ENCODE measurements around the gene UBE2N.
"Not testable (repeated sequence)": the region's sequence is repeated elsewhere in the genome, so short reads cannot be mapped to it uniquely, and the experiment has no call there.

- TF ChIP-seq EZH2 (IDR thresholded peaks at IDR 0.05; ENCODE audit: low read depth, unreplicated experiment); CTCF (conservative IDR thresholded peaks at IDR 0.05; ENCODE audit: low read depth in 2 of 2); POLR2AphosphoS5 (IDR thresholded peaks at IDR 0.05; ENCODE audit: low read depth); JUNB (IDR thresholded peaks at IDR 0.05; ENCODE audit: unreplicated experiment); CREB1 (CRISPR knock-in tag; IDR thresholded peaks at IDR 0.05; ENCODE audit: low read depth); ETS1 (IDR thresholded peaks at IDR 0.05); EZH2phosphoT487 (IDR thresholded peaks at IDR 0.05; ENCODE audit: unreplicated experiment); ZNF114 (CRISPR knock-in tag; IDR thresholded peaks at IDR 0.05); ZNF331 (CRISPR knock-in tag; IDR thresholded peaks at IDR 0.05; ENCODE audit: low read depth): not testable (repeated sequence)
- TF ChIP-seq, protein P1, sequence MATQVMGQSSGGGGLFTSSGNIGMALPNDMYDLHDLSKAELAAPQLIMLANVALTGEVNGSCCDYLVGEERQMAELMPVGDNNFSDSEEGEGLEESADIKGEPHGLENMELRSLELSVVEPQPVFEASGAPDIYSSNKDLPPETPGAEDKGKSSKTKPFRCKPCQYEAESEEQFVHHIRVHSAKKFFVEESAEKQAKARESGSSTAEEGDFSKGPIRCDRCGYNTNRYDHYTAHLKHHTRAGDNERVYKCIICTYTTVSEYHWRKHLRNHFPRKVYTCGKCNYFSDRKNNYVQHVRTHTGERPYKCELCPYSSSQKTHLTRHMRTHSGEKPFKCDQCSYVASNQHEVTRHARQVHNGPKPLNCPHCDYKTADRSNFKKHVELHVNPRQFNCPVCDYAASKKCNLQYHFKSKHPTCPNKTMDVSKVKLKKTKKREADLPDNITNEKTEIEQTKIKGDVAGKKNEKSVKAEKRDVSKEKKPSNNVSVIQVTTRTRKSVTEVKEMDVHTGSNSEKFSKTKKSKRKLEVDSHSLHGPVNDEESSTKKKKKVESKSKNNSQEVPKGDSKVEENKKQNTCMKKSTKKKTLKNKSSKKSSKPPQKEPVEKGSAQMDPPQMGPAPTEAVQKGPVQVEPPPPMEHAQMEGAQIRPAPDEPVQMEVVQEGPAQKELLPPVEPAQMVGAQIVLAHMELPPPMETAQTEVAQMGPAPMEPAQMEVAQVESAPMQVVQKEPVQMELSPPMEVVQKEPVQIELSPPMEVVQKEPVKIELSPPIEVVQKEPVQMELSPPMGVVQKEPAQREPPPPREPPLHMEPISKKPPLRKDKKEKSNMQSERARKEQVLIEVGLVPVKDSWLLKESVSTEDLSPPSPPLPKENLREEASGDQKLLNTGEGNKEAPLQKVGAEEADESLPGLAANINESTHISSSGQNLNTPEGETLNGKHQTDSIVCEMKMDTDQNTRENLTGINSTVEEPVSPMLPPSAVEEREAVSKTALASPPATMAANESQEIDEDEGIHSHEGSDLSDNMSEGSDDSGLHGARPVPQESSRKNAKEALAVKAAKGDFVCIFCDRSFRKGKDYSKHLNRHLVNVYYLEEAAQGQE (IDR thresholded peaks at IDR 0.05; ENCODE audit: unreplicated experiment): not testable (repeated sequence)
Observed at GRCh38 chr12:93378196-93378997, 63.4 kb downstream of the UBE2N start.

Measured in GM23338 (cell line).